ENCODE measurements around the gene SLC27A2. TPM values are rescaled to one million over a fixed set of nuclear protein-coding genes. Genes with fewer than 3 reads are reported as not detected.

The SLC27A2 gene
- total and polyA plus RNA-seq, 10 of the 15 experiments (the other 5 are each of a cell fraction or from before 2014, with no cell fraction given), result 0.22 to 1.2 (median 0.69) TPM; not detected in 1

DNA sequence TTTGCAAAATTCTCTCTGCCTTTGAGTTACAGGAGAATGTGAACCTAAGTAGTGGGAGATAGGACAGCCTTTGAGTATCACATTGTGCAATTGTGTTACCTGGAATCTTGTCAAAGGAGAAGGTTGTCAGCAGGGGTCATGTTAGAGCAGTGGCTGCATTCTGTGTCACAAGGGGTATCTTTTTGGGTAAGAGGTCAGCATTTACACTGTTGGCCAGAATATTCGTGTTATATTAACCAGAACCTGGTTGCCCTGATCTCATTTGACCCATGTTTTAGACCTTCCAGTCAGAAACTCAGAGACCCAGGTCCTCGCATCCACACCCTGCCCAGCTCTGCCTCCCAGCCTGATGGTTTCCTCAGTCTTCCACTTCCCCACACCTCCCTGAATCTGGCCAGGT, 56.3 kb downstream of the SLC27A2 start:
- no peak overlapping the region for H3K9ac ChIP-seq (ENCODE audit: control insufficient read depth, insufficient read depth, low read length)
- H3K4me3 ChIP-seq, result no peak overlapping the region
- intact Hi-C loops (cut with micrococcal nuclease; ENCODE audit: unreplicated experiment), result no loop called here
- ChIA-PET RAD21 (ENCODE audit: unreplicated experiment) (interaction anchor here (1.3 kb wide), 1 partner anchor 78 kb away, joined by 3 read pairs; no protein-coding TSS in a partner anchor), SMC1A (ENCODE audit: uncharacterized antibody, unreplicated experiment) (interaction anchor here (0.7 to 0.9 kb wide), 2 partner anchors 115 to 137 kb away, joined by 3 to 4 read pairs; no protein-coding TSS in a partner anchor), POLR2A (no interaction called here), CTCF (no interaction called here)
- H3K27ac ChIP-seq (ENCODE audit: control insufficient read depth, insufficient read depth), result no peak overlapping the region
- no TSS peak for BruUV-seq (replicated peaks)
- no peaks in the 10 kb centered on the region for H3K79me2 ChIP-seq (ENCODE audit: control insufficient read depth, insufficient read depth, low read length)
- H4K20me1 ChIP-seq (ENCODE audit: control insufficient read depth, insufficient read depth), result no peaks in the 10 kb centered on the region
- no peak for FAIRE-seq
- no peak overlapping the region for H2AFZ ChIP-seq (ENCODE audit: control insufficient read depth, low read depth, low read length)
- no peaks in the 10 kb centered on the region for H3K36me3 ChIP-seq (ENCODE audit: control insufficient read depth in 2 of 2, insufficient read depth in 2 of 2, low read length in 1 of 2)
- 47% methylated on average over 2 of the region's 2 CpGs for WGBS (ENCODE audit: insufficient coverage, insufficient replicate concordance, low lambda C conversion rate, missing lambda C conversion rate)
- ATAC-seq, result no peak
- DNase-seq (ENCODE audit: low read depth, low spot score), result no peak
- TF ChIP-seq TCF7 (IDR thresholded peaks at IDR 0.05; ENCODE audit: borderline replicate concordance) (no peak), TARDBP (IDR thresholded peaks at IDR 0.05; ENCODE audit: borderline replicate concordance) (no peak)
- TF ChIP-seq, protein P1, sequence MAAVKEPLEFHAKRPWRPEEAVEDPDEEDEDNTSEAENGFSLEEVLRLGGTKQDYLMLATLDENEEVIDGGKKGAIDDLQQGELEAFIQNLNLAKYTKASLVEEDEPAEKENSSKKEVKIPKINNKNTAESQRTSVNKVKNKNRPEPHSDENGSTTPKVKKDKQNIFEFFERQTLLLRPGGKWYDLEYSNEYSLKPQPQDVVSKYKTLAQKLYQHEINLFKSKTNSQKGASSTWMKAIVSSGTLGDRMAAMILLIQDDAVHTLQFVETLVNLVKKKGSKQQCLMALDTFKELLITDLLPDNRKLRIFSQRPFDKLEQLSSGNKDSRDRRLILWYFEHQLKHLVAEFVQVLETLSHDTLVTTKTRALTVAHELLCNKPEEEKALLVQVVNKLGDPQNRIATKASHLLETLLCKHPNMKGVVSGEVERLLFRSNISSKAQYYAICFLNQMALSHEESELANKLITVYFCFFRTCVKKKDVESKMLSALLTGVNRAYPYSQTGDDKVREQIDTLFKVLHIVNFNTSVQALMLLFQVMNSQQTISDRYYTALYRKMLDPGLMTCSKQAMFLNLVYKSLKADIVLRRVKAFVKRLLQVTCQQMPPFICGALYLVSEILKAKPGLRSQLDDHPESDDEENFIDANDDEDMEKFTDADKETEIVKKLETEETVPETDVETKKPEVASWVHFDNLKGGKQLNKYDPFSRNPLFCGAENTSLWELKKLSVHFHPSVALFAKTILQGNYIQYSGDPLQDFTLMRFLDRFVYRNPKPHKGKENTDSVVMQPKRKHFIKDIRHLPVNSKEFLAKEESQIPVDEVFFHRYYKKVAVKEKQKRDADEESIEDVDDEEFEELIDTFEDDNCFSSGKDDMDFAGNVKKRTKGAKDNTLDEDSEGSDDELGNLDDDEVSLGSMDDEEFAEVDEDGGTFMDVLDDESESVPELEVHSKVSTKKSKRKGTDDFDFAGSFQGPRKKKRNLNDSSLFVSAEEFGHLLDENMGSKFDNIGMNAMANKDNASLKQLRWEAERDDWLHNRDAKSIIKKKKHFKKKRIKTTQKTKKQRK (IDR thresholded peaks at IDR 0.05; ENCODE audit: low read depth, low read length), result no peak
- TF ChIP-seq, protein P2, sequence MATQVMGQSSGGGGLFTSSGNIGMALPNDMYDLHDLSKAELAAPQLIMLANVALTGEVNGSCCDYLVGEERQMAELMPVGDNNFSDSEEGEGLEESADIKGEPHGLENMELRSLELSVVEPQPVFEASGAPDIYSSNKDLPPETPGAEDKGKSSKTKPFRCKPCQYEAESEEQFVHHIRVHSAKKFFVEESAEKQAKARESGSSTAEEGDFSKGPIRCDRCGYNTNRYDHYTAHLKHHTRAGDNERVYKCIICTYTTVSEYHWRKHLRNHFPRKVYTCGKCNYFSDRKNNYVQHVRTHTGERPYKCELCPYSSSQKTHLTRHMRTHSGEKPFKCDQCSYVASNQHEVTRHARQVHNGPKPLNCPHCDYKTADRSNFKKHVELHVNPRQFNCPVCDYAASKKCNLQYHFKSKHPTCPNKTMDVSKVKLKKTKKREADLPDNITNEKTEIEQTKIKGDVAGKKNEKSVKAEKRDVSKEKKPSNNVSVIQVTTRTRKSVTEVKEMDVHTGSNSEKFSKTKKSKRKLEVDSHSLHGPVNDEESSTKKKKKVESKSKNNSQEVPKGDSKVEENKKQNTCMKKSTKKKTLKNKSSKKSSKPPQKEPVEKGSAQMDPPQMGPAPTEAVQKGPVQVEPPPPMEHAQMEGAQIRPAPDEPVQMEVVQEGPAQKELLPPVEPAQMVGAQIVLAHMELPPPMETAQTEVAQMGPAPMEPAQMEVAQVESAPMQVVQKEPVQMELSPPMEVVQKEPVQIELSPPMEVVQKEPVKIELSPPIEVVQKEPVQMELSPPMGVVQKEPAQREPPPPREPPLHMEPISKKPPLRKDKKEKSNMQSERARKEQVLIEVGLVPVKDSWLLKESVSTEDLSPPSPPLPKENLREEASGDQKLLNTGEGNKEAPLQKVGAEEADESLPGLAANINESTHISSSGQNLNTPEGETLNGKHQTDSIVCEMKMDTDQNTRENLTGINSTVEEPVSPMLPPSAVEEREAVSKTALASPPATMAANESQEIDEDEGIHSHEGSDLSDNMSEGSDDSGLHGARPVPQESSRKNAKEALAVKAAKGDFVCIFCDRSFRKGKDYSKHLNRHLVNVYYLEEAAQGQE (IDR thresholded peaks at IDR 0.05; ENCODE audit: low read depth, low read length), result no peak
- no peaks in the 10 kb centered on the region for H3K27me3 ChIP-seq (replicated peaks in 1 of 2; ENCODE audit: control insufficient read depth in 2 of 2, insufficient read depth in 2 of 2, low read length in 1 of 2)
- no peaks in the 10 kb centered on the region for H3K9me3 ChIP-seq (replicated peaks; ENCODE audit: control insufficient read depth, insufficient read depth, low read length)
- in situ Hi-C loops (cut with MboI), result no loop called here
- H3K4me2 ChIP-seq (ENCODE audit: control insufficient read depth, insufficient read depth), result no peak overlapping the region
- H3K4me1 ChIP-seq (ENCODE audit: control insufficient read depth, insufficient read depth, low read length), result no peaks in the 10 kb centered on the region

Data from GM12878 (cell line).